ENCODE results near the gene KCNQ5.

DNA sequence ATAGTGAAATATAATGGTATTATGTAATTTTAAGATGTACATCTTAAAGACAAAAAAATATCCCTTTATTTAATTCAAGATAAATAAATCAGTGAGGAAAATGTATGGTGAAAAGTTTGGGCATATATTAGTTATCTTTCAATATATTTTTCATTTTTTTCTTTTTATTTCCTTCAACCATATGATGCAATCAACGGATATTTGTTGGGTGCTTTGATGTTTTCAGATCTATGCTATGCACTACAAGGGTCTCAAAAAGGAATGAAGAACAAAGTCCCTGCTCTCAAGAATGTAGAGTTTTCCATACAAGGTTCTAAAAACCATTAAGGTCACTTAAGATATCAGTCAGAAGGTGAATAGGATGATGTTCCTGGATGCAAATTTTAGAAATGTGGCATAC is 345.5 kb downstream of the KCNQ5 start:
- no peak for TF ChIP-seq POLR2A (IDR thresholded peaks at IDR 0.05)
- TF ChIP-seq, protein P1, sequence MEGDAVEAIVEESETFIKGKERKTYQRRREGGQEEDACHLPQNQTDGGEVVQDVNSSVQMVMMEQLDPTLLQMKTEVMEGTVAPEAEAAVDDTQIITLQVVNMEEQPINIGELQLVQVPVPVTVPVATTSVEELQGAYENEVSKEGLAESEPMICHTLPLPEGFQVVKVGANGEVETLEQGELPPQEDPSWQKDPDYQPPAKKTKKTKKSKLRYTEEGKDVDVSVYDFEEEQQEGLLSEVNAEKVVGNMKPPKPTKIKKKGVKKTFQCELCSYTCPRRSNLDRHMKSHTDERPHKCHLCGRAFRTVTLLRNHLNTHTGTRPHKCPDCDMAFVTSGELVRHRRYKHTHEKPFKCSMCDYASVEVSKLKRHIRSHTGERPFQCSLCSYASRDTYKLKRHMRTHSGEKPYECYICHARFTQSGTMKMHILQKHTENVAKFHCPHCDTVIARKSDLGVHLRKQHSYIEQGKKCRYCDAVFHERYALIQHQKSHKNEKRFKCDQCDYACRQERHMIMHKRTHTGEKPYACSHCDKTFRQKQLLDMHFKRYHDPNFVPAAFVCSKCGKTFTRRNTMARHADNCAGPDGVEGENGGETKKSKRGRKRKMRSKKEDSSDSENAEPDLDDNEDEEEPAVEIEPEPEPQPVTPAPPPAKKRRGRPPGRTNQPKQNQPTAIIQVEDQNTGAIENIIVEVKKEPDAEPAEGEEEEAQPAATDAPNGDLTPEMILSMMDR (IDR thresholded peaks at IDR 0.05), result no peak
- TF ChIP-seq POLR2AphosphoS5 (IDR thresholded peaks at IDR 0.05; ENCODE audit: insufficient read depth in 1 of 2, low read depth in 1 of 2), result no peak

All from vagina (tissue), 2 donors.